Duodenal mucosa (tissue), 2 donors: ENCODE measurements around the gene LYPD1.

Experiments used
- H3K27ac ChIP-seq: one replicate; pipeline ENCODE4 v1.7.0; 2013; ENCODE audit warnings: low read depth, low read length
- H3K27me3 ChIP-seq, 2 donors: one replicate each; pipeline ENCODE4 v1.7.0; 2013; ENCODE audit warnings: low read length in 2 of 2, control low read depth in 1 of 2; ENCODE audit not compliant: insufficient read depth in 2 of 2, control insufficient read depth in 1 of 2
- H3K36me3 ChIP-seq, 2 donors: one replicate each; pipeline ENCODE4 v1.7.0; 2013; ENCODE audit warnings: low read length in 2 of 2, control low read depth in 1 of 2; ENCODE audit not compliant: insufficient read depth in 2 of 2, control insufficient read depth in 1 of 2
- H3K4me1 ChIP-seq, 2 donors: one replicate each; pipeline ENCODE4 v1.7.0; 2013; ENCODE audit warnings: low read length in 2 of 2, control low read depth in 1 of 2; ENCODE audit not compliant: insufficient read depth in 2 of 2, control insufficient read depth in 1 of 2
- H3K4me3 ChIP-seq, 2 donors: one replicate each; pipeline ENCODE4 v1.7.0; 2013; ENCODE audit warnings: low read length in 2 of 2, low read depth in 1 of 2
- H3K9ac ChIP-seq, 2 donors: one replicate each; pipeline ENCODE4 v1.7.0; 2013; ENCODE audit warnings: low read length in 2 of 2, low read depth in 1 of 2
- H3K9me3 ChIP-seq, 2 donors: one replicate each; pipeline ENCODE4 v1.7.0; 2013; ENCODE audit warnings: low read length in 2 of 2, control low read depth in 1 of 2; ENCODE audit not compliant: control insufficient read depth in 1 of 2

The LYPD1 gene

GRCh38 chr2:132691556-132691955 is 21.6 kb upstream of the LYPD1 start:
- no peak overlapping the region for H3K4me3 ChIP-seq
- no peaks in the 10 kb centered on the region for H3K9me3 ChIP-seq
- H3K36me3 ChIP-seq = no peaks in the 10 kb centered on the region
- no peaks in the 10 kb centered on the region for H3K4me1 ChIP-seq
- H3K27me3 ChIP-seq = no peaks in the 10 kb centered on the region
- H3K27ac ChIP-seq = no peak overlapping the region
- H3K9ac ChIP-seq = no peak overlapping the region

GRCh38 chr2:132690664-132691303 is 20.8 kb upstream of the LYPD1 start:
- no peaks in the 10 kb centered on the region for H3K27me3 ChIP-seq

GRCh38 chr2:132681766-132682165 is 11.8 kb upstream of the LYPD1 start:
- Histone ChIP-seq H3K9ac (no peak overlapping the region), H3K4me3 (no peak overlapping the region), H3K36me3 (no peaks in the 10 kb centered on the region), H3K27me3 (peaks cover 0 to 7% of the 10 kb centered on the region in 2 donors), H3K4me1 (no peaks in the 10 kb centered on the region), H3K27ac (no peak overlapping the region), H3K9me3 (no peaks in the 10 kb centered on the region)

More at GRCh38 chr2:132690664-132691303, 20.8 kb upstream of the LYPD1 start:
- Histone ChIP-seq H3K4me1 (no peaks in the 10 kb centered on the region), H3K4me3 (no peak overlapping the region), H3K36me3 (no peaks in the 10 kb centered on the region), H3K9me3 (no peaks in the 10 kb centered on the region), H3K27ac (no peak overlapping the region), H3K9ac (no peak overlapping the region)

GRCh38 chr2:132680544-132680943 is 10.5 kb upstream of the LYPD1 start:
- Histone ChIP-seq H3K4me3 (no peak overlapping the region), H3K9ac (no peak overlapping the region), H3K9me3 (no peaks in the 10 kb centered on the region), H3K27me3 (peaks cover 0 to 7% of the 10 kb centered on the region in 2 donors), H3K27ac (no peak overlapping the region), H3K36me3 (no peaks in the 10 kb centered on the region), H3K4me1 (no peaks in the 10 kb centered on the region)

- no peak overlapping the region for H3K4me3 ChIP-seq
- H3K4me1 ChIP-seq = no peaks in the 10 kb centered on the region
- H3K9me3 ChIP-seq = no peaks in the 10 kb centered on the region
- H3K9ac ChIP-seq = no peak overlapping the region
- H3K27me3 ChIP-seq = peaks cover 0 to 7% of the 10 kb centered on the region in 2 donors
- no peaks in the 10 kb centered on the region for H3K36me3 ChIP-seq
- H3K27ac ChIP-seq = no peak overlapping the region
Measured at GRCh38 chr2:132678483-132678882, 8.5 kb upstream of the LYPD1 start.

GRCh38 chr2:132677661-132678060 is 7.7 kb upstream of the LYPD1 start:
- Histone ChIP-seq H3K9me3 (no peaks in the 10 kb centered on the region), H3K27me3 (peaks cover 0 to 7% of the 10 kb centered on the region in 2 donors), H3K9ac (no peak overlapping the region), H3K4me3 (no peak overlapping the region), H3K4me1 (no peaks in the 10 kb centered on the region), H3K36me3 (no peaks in the 10 kb centered on the region), H3K27ac (no peak overlapping the region)

GRCh38 chr2:132676999-132677398 is 7.0 kb upstream of the LYPD1 start:
- Histone ChIP-seq H3K9me3 (no peaks in the 10 kb centered on the region), H3K4me1 (no peaks in the 10 kb centered on the region), H3K9ac (no peak overlapping the region), H3K4me3 (no peak overlapping the region), H3K27me3 (peaks cover 0 to 7% of the 10 kb centered on the region in 2 donors), H3K27ac (no peak overlapping the region), H3K36me3 (no peaks in the 10 kb centered on the region)

- no peak overlapping the region for H3K9ac ChIP-seq
- peaks cover 0 to 9% of the 10 kb centered on the region in 2 donors for H3K4me1 ChIP-seq
- no peaks in the 10 kb centered on the region for H3K9me3 ChIP-seq
- H3K36me3 ChIP-seq = no peaks in the 10 kb centered on the region
- peaks cover 26 to 33% of the 10 kb centered on the region in 2 donors for H3K27me3 ChIP-seq
- peak overlapping the region; percentile 6 to 61 for H3K4me3 ChIP-seq
- H3K27ac ChIP-seq = no peak overlapping the region
Measured at GRCh38 chr2:132671151-132671835, 1.3 kb upstream of the LYPD1 start.

GRCh38 chr2:132670496-132671150 is 618 bp upstream of the LYPD1 start:
- Histone ChIP-seq H3K9ac (no peak overlapping the region), H3K27me3 (peaks cover 26 to 33% of the 10 kb centered on the region in 2 donors)

More at GRCh38 chr2:132670496-132671150, 618 bp upstream of the LYPD1 start:
- H3K4me1 ChIP-seq = peaks cover 0 to 9% of the 10 kb centered on the region in 2 donors
- no peak overlapping the region for H3K27ac ChIP-seq
- H3K9me3 ChIP-seq = no peaks in the 10 kb centered on the region
- no peaks in the 10 kb centered on the region for H3K36me3 ChIP-seq
- peak overlapping the region; percentile 46 to 61 for H3K4me3 ChIP-seq
